HG02885 (cell line): Measurements from ENCODE around the gene ABHD1.
"Not testable (repeated sequence)": the region's sequence is repeated elsewhere in the genome, so short reads cannot be mapped to it uniquely, and the experiment has no call there.

Experiments used
- ATAC-seq: cut with Tn5 transposase; IDR thresholded peaks from one replicate; pipeline ENCODE4 v1.9.1; 2021; ENCODE audit warnings: mild to moderate bottlenecking; ENCODE audit not compliant: unreplicated experiment, poor library complexity

The ABHD1 gene

DNA sequence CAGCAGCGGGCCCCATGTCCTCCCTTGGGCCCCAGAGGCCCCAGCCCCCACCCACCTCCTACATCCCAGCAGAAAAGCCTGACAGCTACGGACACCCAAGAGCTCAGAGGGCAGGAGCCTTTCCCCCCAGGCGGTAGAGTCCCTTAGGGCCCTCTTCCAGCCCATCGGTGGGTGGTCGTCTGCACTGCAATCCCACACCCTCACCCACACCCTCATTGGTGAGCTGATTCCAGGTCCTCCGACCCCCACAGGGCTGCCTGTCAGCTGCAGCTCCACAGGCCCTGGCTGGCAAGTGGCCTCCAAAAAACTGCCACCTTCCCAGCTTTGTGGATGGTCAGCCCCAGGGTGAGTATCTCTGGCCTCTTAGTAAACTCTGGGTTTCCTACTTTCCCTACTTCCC is 35.7 kb downstream of the ABHD1 start:
- ATAC-seq = no peak

DNA sequence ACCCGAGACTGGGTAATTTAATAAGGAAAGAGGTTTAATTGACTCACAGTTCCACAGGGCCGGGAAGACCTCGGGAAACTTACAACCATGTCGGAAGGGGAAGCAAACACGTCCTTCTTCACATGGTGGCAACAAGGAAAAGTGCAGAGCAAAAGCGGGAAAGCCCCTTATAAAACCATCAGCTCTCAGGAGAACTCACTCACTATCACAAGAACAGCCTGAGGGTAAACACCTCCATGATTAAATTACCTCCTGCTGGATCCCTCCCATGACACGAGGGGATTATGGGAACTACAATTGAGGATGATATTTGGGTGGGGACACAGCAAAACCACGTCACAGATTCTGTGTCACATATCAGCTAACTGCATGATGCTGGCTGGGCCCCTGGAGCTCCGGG is 36.6 kb downstream of the ABHD1 start:
- no peak for ATAC-seq

DNA sequence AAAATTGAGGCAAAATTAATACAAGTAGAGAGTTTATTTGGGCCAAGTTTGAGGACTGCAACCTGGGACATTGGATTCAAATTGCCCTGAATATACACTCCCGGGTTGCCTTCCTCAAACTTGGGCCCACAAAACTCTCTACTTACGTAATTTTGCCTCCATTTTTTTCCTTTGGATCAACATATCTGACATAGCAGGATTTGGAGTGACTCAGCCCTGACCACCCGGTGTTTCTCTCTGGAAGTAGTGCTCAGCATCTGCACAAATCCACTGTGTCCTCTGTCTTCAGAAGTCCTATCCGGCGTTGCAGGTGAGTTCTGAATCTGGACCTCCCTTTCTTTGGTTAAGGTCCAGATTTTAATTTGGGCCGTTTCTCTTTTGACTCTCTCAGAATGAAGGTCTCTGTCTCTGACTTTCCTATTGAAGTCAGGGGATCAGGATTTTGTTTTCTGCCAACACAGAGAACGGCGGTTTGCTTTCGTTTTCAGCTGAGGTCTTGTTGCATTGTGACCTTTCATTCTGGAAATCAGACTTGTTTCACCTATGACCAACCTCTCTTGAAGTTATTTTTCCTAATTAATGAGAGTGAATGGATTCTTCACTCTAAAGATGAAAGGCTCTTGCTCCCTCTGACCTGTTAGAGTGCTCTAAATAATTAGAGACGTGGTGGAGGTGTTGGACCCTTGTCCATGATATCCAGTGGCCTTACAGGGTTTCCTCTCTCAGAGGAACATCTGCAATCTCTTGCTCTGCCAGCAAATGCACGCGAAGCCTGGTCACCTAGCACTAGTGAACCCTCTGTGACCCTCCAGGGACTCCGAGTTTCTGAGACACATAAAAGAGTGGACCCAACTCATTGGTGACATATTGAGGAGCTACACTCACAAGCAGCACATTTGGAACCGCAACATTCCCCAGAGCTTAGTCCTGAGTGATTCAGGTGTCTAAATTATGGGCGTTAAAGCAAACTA is 38.8 kb downstream of the ABHD1 start:
- ATAC-seq = no peak

DNA sequence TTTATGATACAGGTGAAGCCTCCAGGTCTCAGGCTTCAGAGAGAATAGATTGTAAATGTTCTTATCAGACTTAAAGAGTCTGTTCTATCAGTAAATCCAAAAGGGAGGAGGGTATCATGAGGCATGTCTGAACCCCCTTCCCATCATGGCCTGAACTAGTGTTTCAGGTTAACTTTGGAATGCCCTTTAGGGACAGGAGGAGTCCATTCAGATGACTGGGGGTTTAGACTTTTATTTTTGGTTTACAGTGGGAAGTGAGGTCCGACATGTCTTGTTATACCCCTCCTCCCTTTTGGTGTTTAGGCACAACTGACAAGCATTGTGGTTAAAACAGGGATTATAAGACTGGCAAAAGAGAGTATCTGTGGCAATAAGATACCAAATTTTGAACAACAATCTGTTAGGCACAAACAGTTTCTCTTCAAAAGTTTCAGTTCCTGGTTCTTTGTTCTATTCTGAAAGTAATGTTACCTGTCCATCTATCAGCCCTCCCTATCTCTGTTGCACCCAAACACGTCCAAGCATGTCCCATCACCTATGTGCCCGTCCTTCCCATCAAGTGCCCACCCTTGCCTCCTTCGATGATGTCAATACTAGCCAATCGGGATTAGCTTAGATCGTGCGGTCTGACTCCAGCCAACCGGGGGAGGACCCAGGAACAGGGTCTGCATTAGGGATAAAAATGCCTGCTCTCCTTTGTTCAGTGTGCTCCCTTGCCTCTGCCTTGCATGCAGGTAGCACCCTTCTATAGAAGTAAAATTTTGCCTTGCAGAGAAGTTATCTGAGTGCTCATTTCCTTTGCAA is 41.5 kb downstream of the ABHD1 start:
- ATAC-seq = no peak

DNA sequence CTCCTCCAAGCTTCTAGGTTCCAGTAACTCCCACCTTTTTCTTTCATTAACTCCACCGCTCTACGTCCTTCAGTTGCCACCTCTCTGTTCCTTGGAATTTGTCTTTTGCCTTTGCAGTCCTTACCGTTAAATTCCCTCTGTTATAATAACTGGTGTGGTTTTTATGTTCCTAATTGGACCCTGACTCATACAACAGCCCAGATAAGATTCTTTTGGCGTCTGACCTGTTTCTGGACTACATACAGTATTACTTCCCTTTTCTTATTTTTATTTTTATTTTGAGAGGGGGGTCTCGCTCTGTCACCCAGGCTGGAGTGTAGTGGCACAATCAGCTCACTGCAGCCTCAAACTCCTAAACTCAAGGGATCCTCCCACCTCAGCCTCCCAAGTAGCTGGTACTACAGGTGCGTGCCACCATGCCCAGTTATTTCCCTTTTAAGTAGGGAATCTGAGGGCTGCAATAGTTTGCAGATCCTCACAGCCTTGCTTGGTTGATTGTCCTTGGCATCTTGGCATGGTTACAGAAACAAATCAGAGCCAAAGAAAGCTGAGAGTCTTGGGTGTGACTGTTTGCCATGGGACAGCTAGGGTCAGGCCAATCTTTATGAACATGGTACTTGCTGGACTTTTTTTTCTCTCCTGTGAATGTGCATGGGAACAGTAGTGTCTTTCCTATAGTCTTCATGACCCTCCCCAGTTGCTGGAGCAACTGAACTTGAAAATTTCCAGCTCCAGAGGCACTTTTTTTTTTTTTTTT is 47.1 kb downstream of the ABHD1 start:
- ATAC-seq = no peak

DNA sequence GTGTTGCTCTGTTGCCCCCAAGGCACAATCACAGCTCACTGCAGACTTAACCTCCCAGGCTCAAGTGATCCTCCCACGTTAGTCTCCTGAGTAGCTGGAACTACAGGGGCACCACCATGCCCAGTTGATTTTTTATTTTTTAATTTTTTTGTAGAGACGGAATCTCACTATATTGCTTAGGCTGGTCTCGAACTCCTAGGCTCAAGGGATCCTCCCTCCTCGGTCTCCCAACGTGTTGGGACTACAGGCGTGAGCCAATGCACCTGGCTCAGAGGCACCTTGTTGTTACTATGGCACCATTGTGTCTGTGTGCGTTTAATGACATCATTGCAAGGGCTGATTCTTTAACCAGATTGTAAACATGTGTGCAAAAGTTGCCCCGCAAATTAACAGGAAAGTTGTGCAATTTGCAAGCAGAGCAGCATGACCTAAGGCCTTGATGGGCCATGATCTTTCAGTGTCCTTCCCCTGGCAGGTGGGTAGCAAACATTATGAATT is 47.8 kb downstream of the ABHD1 start:
- ATAC-seq = no peak

DNA sequence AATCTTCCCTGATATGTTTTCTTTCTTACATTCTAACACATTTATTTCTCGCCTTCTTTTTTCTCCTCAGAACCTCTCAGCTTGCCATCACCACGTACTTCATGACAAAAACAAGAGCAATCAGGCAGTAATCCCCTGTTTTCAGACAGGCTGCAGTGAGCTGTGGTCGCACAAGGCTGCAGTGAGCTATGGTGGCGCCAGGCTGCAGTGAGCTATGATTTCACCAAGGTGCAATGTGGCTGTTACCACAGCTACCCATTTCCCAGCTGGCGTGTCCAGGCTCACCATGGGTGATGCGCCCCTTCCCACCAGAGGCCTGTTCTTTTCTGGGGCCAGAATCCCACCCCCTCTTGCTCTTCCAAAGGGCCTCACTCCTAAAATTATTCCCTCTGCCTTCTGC is 51.0 kb downstream of the ABHD1 start:
- ATAC-seq = no peak

DNA sequence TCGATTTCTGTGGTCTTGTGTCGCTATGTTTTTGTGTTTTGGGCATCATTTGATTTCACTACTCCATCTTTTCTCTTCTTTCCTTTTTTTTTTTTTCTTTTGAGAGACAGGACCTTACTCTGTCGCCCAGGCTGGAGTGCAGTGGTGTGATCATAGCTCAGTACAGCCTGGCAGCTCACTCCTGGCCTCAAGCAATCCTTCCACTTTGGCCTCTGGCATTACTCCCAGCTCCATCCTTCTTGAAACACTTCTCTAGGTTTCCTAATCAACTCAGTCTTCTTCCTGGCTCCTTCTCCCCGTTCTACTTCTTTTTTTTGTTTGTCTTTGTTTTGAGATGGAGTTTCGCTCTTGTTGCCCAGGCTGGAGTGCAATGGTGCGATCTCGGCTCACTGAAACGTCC is 51.7 kb downstream of the ABHD1 start:
- no peak for ATAC-seq

DNA sequence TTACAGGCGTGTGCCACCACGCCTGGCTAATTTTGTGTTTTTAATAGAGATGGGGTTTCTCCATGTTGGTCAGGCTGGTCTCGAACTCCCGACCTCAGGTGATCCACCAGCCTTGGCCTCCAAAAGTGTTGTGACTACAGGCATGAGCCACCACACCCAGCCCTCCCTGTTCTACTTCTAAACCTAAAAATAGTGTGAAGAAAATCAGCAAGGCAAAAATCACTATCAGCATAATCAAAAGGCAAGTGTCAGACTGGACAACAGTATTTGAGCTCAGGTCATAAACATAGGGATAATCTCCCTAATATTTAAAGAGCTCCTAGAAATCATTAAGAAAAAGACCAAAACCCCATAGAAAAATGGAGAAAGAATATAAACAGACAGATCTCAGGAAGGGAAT is 52.2 kb downstream of the ABHD1 start:
- ATAC-seq = not testable (repeated sequence)

DNA sequence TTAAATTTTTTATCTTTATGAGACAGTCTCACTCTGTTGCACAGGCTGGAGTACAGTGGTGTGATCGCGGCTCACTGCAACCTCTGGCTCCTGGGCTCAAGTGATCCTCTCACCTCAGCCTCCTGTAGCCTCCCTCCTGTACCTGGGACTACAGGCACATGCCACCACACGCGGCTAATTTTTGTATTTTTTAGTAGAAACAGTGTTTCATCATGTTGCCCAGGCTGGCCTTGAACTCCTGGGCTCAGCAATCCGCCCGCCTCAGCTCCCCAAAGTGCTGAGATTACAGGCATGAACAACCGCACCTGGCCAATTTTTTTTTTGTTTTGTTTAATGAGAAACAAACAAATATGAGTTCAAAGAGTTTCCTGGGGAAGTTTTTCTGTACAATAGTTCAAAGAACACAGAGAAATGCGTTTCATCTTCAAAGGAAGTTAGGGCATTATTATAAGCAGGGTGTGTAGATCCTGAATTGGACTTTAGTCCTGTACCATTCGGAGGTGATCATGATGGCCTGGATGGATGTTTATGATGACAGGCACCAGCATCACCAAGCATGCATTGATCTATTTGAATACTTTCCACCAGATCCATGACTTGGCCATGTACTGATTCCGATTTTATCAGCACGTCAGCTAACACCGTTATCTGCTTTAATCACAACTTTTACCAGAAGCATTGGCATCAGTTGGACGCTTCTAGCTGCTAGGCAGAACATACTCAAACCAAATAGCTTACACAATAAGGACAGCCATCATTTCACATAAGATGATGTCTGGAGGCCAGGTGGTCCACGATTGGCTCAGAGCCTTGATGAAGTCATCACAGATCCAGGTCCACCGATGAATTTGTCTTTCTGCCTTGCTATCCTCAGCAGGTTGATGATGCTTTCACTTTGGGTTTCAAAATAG is 54.1 kb downstream of the ABHD1 start:
- no peak for ATAC-seq

DNA sequence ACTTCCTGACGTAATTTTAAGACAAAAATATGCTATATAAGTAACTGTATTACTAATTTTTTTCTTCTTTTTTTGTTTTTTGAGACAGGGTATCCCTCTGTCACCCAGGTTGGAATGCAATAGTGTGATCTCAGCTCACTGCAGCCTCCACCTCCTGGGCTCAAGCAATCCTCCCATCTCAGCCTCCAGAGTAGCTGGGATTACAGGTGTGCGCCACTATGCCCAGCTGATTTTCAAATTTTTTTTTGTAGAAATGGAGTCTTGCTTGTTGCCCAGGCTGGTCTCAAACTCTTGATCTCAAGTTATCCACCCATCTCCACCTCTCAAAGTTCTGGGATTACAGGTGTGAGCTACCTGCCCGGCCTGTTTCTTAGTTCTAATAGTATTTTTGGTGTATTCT is 54.9 kb downstream of the ABHD1 start:
- ATAC-seq = no peak

DNA sequence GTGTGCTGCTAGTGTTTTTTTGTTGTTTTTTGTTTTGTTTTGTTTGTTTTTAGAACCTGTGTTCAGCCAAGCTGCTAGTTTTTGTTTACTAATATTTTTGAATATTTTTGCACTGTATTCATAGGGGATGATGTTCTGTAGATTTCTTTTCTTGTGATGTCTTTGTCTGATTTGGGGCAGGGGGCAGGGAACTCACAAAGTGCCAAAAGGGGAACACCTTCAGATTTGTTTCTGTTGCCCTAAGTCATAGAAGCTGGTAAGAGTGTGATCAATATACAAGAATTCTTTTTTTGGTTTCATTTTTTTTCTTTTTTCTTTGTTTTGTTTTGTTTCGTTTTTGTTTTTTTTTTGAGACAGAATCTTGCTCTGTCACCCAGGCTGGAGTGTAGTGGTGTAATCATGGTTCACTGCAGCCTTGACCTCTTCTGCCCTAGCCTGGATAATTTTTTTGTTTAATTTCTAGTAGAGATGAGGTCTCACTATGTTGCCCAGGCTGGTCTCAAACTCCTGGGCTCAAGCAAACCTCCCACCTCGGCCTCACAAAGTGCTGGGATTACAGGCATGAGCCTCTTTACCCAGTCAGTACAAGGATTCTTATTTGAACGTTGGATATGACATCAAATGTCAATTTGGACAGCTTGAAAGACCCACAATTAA is 55.9 kb downstream of the ABHD1 start:
- no peak for ATAC-seq
